ENCODE results near the gene SNX32. TPM values are rescaled to one million over a fixed set of nuclear protein-coding genes. Genes with fewer than 3 reads are reported as not detected.

The SNX32 gene
- total and polyA plus RNA-seq, 9 of the 15 experiments (the other 6 are each of a cell fraction or from before 2014, with no cell fraction given), result 0.03 TPM; not detected in 7

- no peak for TF ChIP-seq CLOCK (CRISPR knock-in tag; IDR thresholded peaks at IDR 0.05; ENCODE audit: borderline replicate concordance)
Observed at GRCh38 chr11:65900125-65900898, 66.5 kb downstream of the SNX32 start, which contains the start of gene FOSL1 (continued).

- peaks cover 42 to 67% of the 10 kb centered on the region in 2 experiments for H3K4me1 ChIP-seq (replicated peaks in 1 of 2; ENCODE audit: control insufficient read depth in 2 of 2, insufficient read depth in 2 of 2, low read length in 2 of 2)
- H3K4me2 ChIP-seq (ENCODE audit: insufficient read depth, low read length), result peak overlapping the region; percentile 99
- H3K9me3 ChIP-seq (replicated peaks; ENCODE audit: control insufficient read depth, insufficient read depth, low read depth, low read length), result no peaks in the 10 kb centered on the region
- peaks cover 35% of the 10 kb centered on the region for H3K36me3 ChIP-seq (ENCODE audit: control insufficient read depth, insufficient read depth, low read length)
- WGBS (ENCODE audit: insufficient coverage, low coverage, missing lambda C conversion rate), result 70% methylated on average over 11 of the region's 11 CpGs
- no peaks in the 10 kb centered on the region for H3K9me1 ChIP-seq (ENCODE audit: control insufficient read depth, insufficient read depth, low read length)
- H3K27ac ChIP-seq (ENCODE audit: extremely low read depth, low read depth, low read length), result peak overlapping the region; percentile 66; the same call in 1 of the 3 replicates
- FAIRE-seq (no peak), ATAC-seq (no peak), DNase-seq (ENCODE audit: extremely low read depth in 1 of 4, low spot score in 3 of 4) (no peak)
- peak overlapping the region in 1 of 2 experiments; percentile 36; a peak in 1 of 4 replicates for H3K9ac ChIP-seq (ENCODE audit: insufficient read depth in 1 of 2, low read depth in 2 of 2, low read length in 2 of 2)
- TF ChIP-seq ZNF766 (CRISPR knock-in tag; conservative IDR thresholded peaks at IDR 0.05) (0 out of 2 replicates have a peak, but pooled peaks have one; percentile 3), SMC3 (conservative IDR thresholded peaks at IDR 0.05; ENCODE audit: insufficient read depth, low read depth, low read length) (no peak), SREBF2 (CRISPR knock-in tag; IDR thresholded peaks at IDR 0.05) (no peak)
- peaks cover 9% of the 10 kb centered on the region for H4K20me1 ChIP-seq (replicated peaks; ENCODE audit: control insufficient read depth, insufficient read depth, low read length)
- peak overlapping the region; percentile 89; the same call in 1 of the 2 replicates for H3K4me3 ChIP-seq
- H2AFZ ChIP-seq (ENCODE audit: low read depth, low read length), result no peak overlapping the region; the same call in 1 of the 2 replicates
- in situ Hi-C loops (cut with MboI), result no loop called here
- intact Hi-C loops (cut with micrococcal nuclease), result loop anchor here (5.0 kb wide), 1 partner anchor 44 kb away; the partner anchor contains the start of gene CFL1
- CTCF ChIA-PET (ENCODE audit: low intra/inter-chr PET ratio), result no interaction called here
- POLR2A ChIA-PET, result interaction anchor here (0.7 to 8.0 kb wide), 20 partner anchors 10 to 407 kb away, joined by 3 to 136 read pairs (median 6); partner anchors contain the start of genes C11orf68, CCDC85B, CFL1 and FIBP
- no TSS peak for BruUV-seq (replicated peaks)
- peaks cover 44% of the 10 kb centered on the region for H3K79me2 ChIP-seq (ENCODE audit: control insufficient read depth, insufficient read depth, low read length)
- no peaks in the 10 kb centered on the region for H3K27me3 ChIP-seq (ENCODE audit: control insufficient read depth in 2 of 2, insufficient read depth in 2 of 2, low read length in 2 of 2)
Observed at GRCh38 chr11:65900899-65901180, 67.1 kb downstream of the SNX32 start.
